Activated CD4-positive, alpha-beta memory T cell treated with anti-CD3 and anti-CD28 coated beads, Interleukin-2, amount 10 ng/mL, durations not matched to agents 7 days and 5 days (primary cell): Measurements from ENCODE around the gene AGPAT4. TPM values are rescaled to one million over a fixed set of nuclear protein-coding genes. Genes with fewer than 3 reads are reported as not detected.
"Not testable (repeated sequence)": the region's sequence is repeated elsewhere in the genome, so short reads cannot be mapped to it uniquely, and the experiment has no call there.

Experiments used
- CTCF ChIA-PET: fragments of 350-600 bp; sonication (Branson Sonifier 250); formaldehyde crosslinking; loops from one replicate; lab custom pipeline; 2021; ENCODE audit warnings: antibody characterized with exemption, inconsistent platforms; lab: Charles Lee
- POLR2A ChIA-PET: fragments of 350-600 bp; sonication (Branson Sonifier 250); formaldehyde crosslinking; loops from one replicate; lab custom pipeline; 2021; ENCODE audit warnings: antibody characterized with exemption; lab: Charles Lee
- DNase-seq: peaks from one replicate; pipeline ENCODE4 v3.0.0-alpha.2; 2020
- H3K27ac Mint-ChIP-seq: one replicate; pipeline ENCODE4 v1.8.0; 2021; ENCODE audit warnings: mild to moderate bottlenecking, mixed read lengths
- H3K27me3 Mint-ChIP-seq: one replicate; pipeline ENCODE4 v1.8.0; 2021; ENCODE audit warnings: mixed read lengths
- H3K36me3 Mint-ChIP-seq: one replicate; pipeline ENCODE4 v1.8.0; 2021; ENCODE audit warnings: low read depth, mixed read lengths
- H3K4me1 Mint-ChIP-seq: one replicate; pipeline ENCODE4 v1.8.0; 2021; ENCODE audit warnings: mixed read lengths
- H3K4me3 Mint-ChIP-seq: one replicate; pipeline ENCODE4 v1.8.0; 2021; ENCODE audit warnings: mild to moderate bottlenecking, mixed read lengths
- H3K9me3 Mint-ChIP-seq: one replicate; pipeline ENCODE4 v1.8.0; 2021; ENCODE audit warnings: mixed read lengths
- total RNA-seq, 2 experiments: library from RNA; stranded (reverse); gene quantifications; one replicate each; pipeline ENCODE4 v1.2.3, GENCODE V29; 2021

Gene AGPAT4
- total RNA-seq, 2 experiments from 2014 or later, result 13.9 to 14.3 TPM

GRCh38 chr6:161198176-161198575, 75.7 kb downstream of the AGPAT4 start:
- Mint-ChIP-seq H3K4me3 (no peak overlapping the region), H3K36me3 (peaks cover 17% of the 10 kb centered on the region), H3K27ac (no peak overlapping the region), H3K9me3 (peaks cover 8% of the 10 kb centered on the region), H3K4me1 (no peaks in the 10 kb centered on the region), H3K27me3 (no peaks in the 10 kb centered on the region)
- ChIA-PET CTCF (no interaction called here), POLR2A (no interaction called here)
- no peak for DNase-seq

DNA sequence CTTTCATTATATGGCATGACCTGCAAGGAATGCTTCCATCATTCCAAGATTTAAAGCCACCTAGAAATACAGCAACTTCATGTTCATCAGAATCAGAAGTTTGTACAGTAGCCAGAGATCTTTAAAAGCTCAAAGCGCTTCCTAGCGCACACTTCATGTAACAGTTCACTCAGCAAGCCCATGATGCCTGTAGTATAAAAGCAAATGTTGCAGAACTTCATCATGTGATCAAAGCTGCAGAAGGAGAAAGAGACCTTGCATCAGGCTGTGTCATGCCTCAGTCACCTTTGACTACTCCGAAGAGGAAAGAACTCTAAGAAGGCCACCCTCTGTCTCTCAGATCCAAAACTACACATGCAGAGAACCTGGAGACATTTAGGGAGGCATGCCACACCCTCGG, 78.5 kb downstream of the AGPAT4 start:
- H3K27me3 Mint-ChIP-seq, result no peaks in the 10 kb centered on the region
- ChIA-PET CTCF (no interaction called here), POLR2A (no interaction called here)
- H3K4me3 Mint-ChIP-seq, result no peak overlapping the region
- no peak for DNase-seq
- H3K4me1 Mint-ChIP-seq, result no peaks in the 10 kb centered on the region
- no peak overlapping the region for H3K27ac Mint-ChIP-seq
- peaks cover 16% of the 10 kb centered on the region for H3K36me3 Mint-ChIP-seq
- peaks cover 9% of the 10 kb centered on the region for H3K9me3 Mint-ChIP-seq

GRCh38 chr6:161194374-161194773, 79.5 kb downstream of the AGPAT4 start:
- Mint-ChIP-seq H3K4me1 (no peaks in the 10 kb centered on the region), H3K36me3 (peaks cover 11% of the 10 kb centered on the region), H3K27me3 (no peaks in the 10 kb centered on the region), H3K27ac (no peak overlapping the region), H3K4me3 (no peak overlapping the region), H3K9me3 (peaks cover 9% of the 10 kb centered on the region)
- ChIA-PET POLR2A (no interaction called here), CTCF (interaction anchor here (2.0 kb wide), 1 partner anchor 176 kb away, joined by 6 read pairs; no protein-coding TSS in a partner anchor)
- DNase-seq, result no peak

DNA sequence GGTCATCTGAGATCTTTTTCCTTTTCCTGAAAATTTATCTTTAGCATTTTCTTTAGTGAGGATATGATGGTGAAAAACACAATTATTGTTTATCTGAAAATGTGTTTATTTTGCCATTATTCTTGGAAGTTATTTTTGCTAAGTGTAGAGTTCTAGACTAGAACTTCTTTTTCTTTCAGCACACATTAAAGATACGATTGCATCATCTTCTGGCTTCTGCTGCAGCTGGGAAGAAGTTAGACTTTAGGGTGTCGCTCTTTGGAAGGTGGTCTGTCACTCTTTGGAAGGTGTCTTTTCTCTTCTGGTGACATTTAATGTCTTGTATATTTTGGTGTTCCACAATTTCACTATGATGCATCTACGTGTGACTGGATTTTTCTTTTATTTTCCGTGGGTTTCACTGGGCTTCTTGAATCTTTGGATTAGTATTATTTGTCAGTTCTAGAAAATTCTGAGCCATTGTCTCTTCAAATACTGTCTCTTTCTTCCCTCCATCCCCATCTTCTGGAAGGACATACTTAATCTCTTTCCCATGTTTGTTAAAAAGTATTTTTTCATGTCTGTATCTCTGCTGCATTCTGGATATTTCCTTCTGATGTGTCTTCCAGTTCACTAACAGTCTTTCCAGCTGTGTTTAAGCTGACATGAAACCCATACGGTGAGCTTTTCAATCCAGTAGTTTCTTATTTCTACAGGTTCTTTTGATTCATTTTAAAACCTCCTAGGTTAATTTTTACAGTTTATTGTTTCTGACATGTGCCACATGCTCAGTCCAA, 81.0 kb downstream of the AGPAT4 start:
- H3K36me3 Mint-ChIP-seq, result peaks cover 10% of the 10 kb centered on the region
- H3K9me3 Mint-ChIP-seq, result peaks cover 9% of the 10 kb centered on the region
- H3K27ac Mint-ChIP-seq, result no peak overlapping the region
- H3K4me3 Mint-ChIP-seq, result no peak overlapping the region
- H3K4me1 Mint-ChIP-seq, result no peaks in the 10 kb centered on the region
- no peaks in the 10 kb centered on the region for H3K27me3 Mint-ChIP-seq
- CTCF ChIA-PET, result interaction anchor here (0.9 to 2.0 kb wide), 2 partner anchors 81 to 178 kb away, joined by 3 to 6 read pairs; partner anchors contain the start of gene AGPAT4
- no peak for DNase-seq
- POLR2A ChIA-PET, result no interaction called here

GRCh38 chr6:161191671-161192070, 82.2 kb downstream of the AGPAT4 start:
- Mint-ChIP-seq H3K4me1 (peaks cover 5% of the 10 kb centered on the region), H3K9me3 (peaks cover 9% of the 10 kb centered on the region), H3K36me3 (peaks cover 14% of the 10 kb centered on the region), H3K4me3 (no peak overlapping the region), H3K27ac (no peak overlapping the region), H3K27me3 (no peaks in the 10 kb centered on the region)
- DNase-seq, result no peak
- ChIA-PET CTCF (no interaction called here), POLR2A (no interaction called here)

DNA sequence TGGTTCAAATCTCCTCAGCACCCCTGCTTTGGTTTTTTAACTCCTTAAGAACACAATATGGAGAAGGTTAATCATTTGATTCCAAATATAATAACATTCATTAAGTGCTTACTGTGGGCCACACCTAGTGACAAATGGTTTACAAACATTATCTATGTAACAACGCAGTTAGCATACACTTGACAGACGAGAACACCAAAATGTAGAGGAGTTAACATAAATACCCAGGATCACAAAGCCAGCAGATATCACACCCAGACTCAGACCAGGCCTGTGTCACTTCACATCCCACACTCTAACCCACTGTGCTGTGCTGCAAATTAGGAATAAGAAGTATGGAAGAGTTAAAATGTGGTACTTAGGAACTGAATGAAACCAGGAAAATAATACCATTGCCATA, 82.9 kb downstream of the AGPAT4 start:
- ChIA-PET POLR2A (no interaction called here), CTCF (no interaction called here)
- H3K4me3 Mint-ChIP-seq, result no peak overlapping the region
- H3K9me3 Mint-ChIP-seq, result peaks cover 9% of the 10 kb centered on the region
- peaks cover 10% of the 10 kb centered on the region for H3K4me1 Mint-ChIP-seq
- H3K27me3 Mint-ChIP-seq, result no peaks in the 10 kb centered on the region
- no peak overlapping the region for H3K27ac Mint-ChIP-seq
- DNase-seq, result no peak
- peaks cover 16% of the 10 kb centered on the region for H3K36me3 Mint-ChIP-seq

DNA sequence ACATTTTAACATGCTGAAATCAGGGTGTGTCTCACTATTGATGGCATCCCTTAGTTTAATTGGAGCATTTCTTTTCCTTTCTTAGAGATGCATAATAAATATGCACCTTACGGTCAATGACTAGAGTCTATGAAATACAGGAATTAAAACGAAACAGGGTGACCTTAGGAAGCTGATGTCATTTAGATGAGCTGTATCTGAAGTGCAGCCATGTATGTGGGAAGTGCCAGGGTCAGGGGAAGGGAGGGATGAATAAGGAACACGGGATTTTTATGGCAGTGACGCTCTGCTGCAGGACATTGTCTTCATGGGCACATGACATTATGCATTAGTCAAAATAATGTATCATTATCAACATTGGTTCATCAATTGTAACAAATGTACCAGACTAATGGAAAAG, 84.0 kb downstream of the AGPAT4 start:
- POLR2A ChIA-PET, result no interaction called here
- Mint-ChIP-seq H3K4me3 (no peak overlapping the region), H3K9me3 (peaks cover 9% of the 10 kb centered on the region), H3K36me3 (peaks cover 15% of the 10 kb centered on the region), H3K27me3 (no peaks in the 10 kb centered on the region), H3K4me1 (peaks cover 10% of the 10 kb centered on the region), H3K27ac (no peak overlapping the region)
- DNase-seq, result no peak
- CTCF ChIA-PET, result no interaction called here

DNA sequence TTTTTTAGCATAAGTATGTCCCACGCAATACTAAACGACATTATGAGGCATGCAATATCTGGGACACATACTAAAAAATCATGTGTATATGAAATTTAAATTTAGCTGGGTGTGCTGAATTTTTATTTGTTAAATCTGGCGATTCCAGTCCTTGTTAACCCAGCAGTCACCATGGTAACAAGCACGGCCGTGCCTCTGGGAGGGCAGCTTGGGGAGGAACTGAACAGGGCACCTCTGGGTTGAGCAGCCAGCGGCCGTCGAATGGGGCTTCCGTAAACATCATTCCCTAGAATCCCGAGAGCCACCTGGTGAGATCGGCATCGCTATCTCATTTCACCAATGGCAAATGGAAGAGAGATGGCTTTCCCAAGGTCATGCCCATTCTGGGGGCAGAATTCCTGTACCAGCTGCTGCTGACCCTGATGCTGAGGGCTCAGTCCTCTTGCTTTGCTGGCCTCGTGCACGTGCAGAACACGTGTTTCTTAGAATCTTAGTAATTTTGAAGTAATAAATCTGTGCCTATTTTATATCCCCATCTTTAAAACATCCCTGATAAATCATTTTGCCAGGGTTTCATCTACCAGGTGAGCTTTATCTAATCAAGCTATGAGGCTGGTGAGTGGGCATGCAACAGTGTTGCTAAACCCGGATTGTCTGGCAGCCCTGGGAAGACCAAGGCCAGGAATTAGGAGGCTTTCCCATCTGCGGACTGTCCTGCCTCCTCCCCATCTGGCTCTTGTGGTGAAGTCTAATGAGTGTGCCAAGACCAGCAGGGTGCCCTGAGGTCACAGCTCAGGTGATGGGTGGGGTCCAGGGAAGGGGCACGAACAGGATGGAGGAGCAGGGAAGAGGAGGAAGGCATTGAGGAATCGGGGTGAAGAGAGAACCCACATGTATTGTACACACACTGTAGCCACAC, 85.1 kb downstream of the AGPAT4 start:
- Mint-ChIP-seq H3K27me3 (no peaks in the 10 kb centered on the region), H3K27ac (no peak overlapping the region), H3K4me1 (peaks cover 10% of the 10 kb centered on the region), H3K4me3 (no peak overlapping the region), H3K36me3 (peaks cover 15% of the 10 kb centered on the region), H3K9me3 (peaks cover 6% of the 10 kb centered on the region)
- no peak for DNase-seq
- CTCF ChIA-PET, result no interaction called here
- POLR2A ChIA-PET, result no interaction called here

DNA sequence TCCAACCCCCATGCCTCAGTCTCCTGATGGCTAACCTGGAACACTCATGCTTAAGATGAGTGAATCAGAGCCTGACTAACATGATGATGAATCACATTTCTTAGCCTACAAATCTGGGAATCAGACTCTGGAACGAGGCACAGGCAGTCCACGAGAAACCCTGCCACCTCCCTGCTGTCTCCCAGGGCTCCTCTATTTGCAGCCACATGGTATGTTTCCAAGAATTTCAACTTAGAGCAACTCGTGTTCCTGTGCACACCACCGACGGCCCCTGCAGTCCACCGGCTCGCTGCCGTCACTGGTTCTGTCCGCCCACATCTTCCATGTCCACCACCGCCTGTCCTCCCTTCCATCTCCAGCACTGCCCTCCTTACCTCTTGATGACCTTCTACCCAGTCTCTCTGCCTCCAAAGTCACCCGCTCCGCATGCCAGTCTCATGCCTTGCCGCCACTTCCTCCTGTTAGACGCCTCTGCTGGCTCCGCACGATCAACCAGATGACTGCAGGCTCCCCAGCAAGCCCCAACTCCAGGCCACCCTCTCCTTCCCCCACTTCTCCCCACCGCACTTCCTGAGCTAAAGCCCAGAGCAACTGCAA, 87.6 kb downstream of the AGPAT4 start:
- Mint-ChIP-seq H3K9me3 (no peaks in the 10 kb centered on the region), H3K27me3 (no peaks in the 10 kb centered on the region), H3K4me3 (no peak overlapping the region), H3K27ac (no peak overlapping the region), H3K4me1 (peaks cover 10% of the 10 kb centered on the region), H3K36me3 (peaks cover 12% of the 10 kb centered on the region)
- no peak for DNase-seq
- ChIA-PET CTCF (no interaction called here), POLR2A (no interaction called here)

DNA sequence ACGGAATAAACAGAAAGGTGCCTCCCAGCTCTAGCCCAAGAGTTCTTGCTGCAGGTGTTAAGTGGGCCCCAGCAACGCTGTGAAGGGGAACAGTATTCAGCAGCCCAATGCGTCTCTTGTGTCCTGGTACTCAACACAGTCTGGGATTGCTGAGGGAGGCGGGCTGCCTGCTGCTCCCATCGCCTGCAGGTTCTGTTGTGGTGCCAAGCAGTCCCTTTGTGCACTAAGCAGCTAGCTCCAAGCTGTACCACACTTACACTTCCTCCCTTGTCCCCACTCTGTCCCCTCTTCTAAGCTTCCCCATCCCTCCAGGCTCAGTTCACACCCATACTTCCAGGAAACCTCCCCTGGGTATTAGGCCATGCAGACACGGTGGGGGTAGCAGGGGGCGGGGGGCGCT, 92.7 kb downstream of the AGPAT4 start:
- ChIA-PET POLR2A (no interaction called here), CTCF (no interaction called here)
- Mint-ChIP-seq H3K27me3 (no peaks in the 10 kb centered on the region), H3K9me3 (peaks cover 14% of the 10 kb centered on the region), H3K4me3 (no peak overlapping the region), H3K36me3 (peaks cover 15% of the 10 kb centered on the region), H3K27ac (no peak overlapping the region), H3K4me1 (no peaks in the 10 kb centered on the region)
- DNase-seq, result no peak

- POLR2A ChIA-PET, H3K4me3 Mint-ChIP-seq, DNase-seq, H3K27me3 Mint-ChIP-seq, H3K27ac Mint-ChIP-seq, CTCF ChIA-PET, H3K4me1 Mint-ChIP-seq: not testable (repeated sequence)
- H3K9me3 Mint-ChIP-seq, result peaks cover 18% of the 10 kb centered on the region
- H3K36me3 Mint-ChIP-seq, result peaks cover 15% of the 10 kb centered on the region
These were observed 95.7 kb downstream of the AGPAT4 start for GRCh38 chr6:161178155-161178554.

GRCh38 chr6:161176428-161176827, 97.4 kb downstream of the AGPAT4 start:
- H3K36me3 Mint-ChIP-seq, result peaks cover 15% of the 10 kb centered on the region
- POLR2A ChIA-PET, H3K4me3 Mint-ChIP-seq, H3K4me1 Mint-ChIP-seq, H3K27me3 Mint-ChIP-seq, DNase-seq, CTCF ChIA-PET, H3K27ac Mint-ChIP-seq: not testable (repeated sequence)
- peaks cover 19% of the 10 kb centered on the region for H3K9me3 Mint-ChIP-seq

- H3K27ac Mint-ChIP-seq, H3K27me3 Mint-ChIP-seq, DNase-seq, H3K4me3 Mint-ChIP-seq, POLR2A ChIA-PET: not testable (repeated sequence)
- Mint-ChIP-seq H3K4me1 (peaks cover 11% of the 10 kb centered on the region), H3K9me3 (peaks cover 15% of the 10 kb centered on the region), H3K36me3 (peaks cover 19% of the 10 kb centered on the region)
- CTCF ChIA-PET, result interaction anchor here (1.0 kb wide), 1 partner anchor 198 kb away, joined by 3 read pairs; no protein-coding TSS in a partner anchor
These were observed 101.1 kb downstream of the AGPAT4 start for GRCh38 chr6:161172769-161173168.
